GM12878 (cell line): ENCODE results near the gene PLCG1.

ENCODE experiments used
- EZH2 ChIP-seq: IDR thresholded peaks from 2 replicates; pipeline ENCODE4 v1.6.1; 2012; ENCODE audit warnings: low read depth, mild to moderate bottlenecking, control low read depth, inconsistent platforms, low read length, borderline replicate concordance; ENCODE audit not compliant: control insufficient read depth
- SP1 ChIP-seq: IDR thresholded peaks from one replicate; pipeline ENCODE4 v1.6.1; 2011; ENCODE audit warnings: low read depth, low read length
- TCF12 ChIP-seq: IDR thresholded peaks from 2 replicates; pipeline ENCODE4 v1.6.1; 2011; ENCODE audit warnings: low read depth, mild to moderate bottlenecking, low read length
- ZNF622 ChIP-seq: fragments of 450-650 bp; IDR thresholded peaks from 2 replicates; pipeline ENCODE4 v1.6.1; 2017; ENCODE audit warnings: mild to moderate bottlenecking, inconsistent platforms
- TF ChIP-seq, protein P1 (sequence below): fragments of 450-650 bp; IDR thresholded peaks from 2 replicates; pipeline ENCODE4 v1.6.1; 2017; ENCODE audit warnings: mild to moderate bottlenecking, low read depth, inconsistent platforms; ENCODE audit not compliant: poor library complexity, severe bottlenecking
- TF ChIP-seq, protein P2 (sequence below), 3 experiments: IDR thresholded peaks in 2 of 3; conservative IDR thresholded peaks in 1 of 3; 2 replicates each; pipeline ENCODE4 v1.5.1; 2011; ENCODE audit warnings: low read depth in 3 of 3, low read length in 3 of 3, mild to moderate bottlenecking in 3 of 3, control low read depth in 2 of 3, moderate library complexity in 2 of 3, inconsistent platforms in 1 of 3, mixed read lengths in 1 of 3; ENCODE audit not compliant: control insufficient read depth in 2 of 3, insufficient read depth in 1 of 3; ENCODE audit errors: extremely low read depth in 1 of 3
- TF ChIP-seq, protein P3 (sequence below): IDR thresholded peaks from 2 replicates; pipeline ENCODE4 v1.6.1; 2011; ENCODE audit warnings: mild to moderate bottlenecking, low read depth, low read length, moderate library complexity; ENCODE audit not compliant: insufficient replicate concordance

DNA sequence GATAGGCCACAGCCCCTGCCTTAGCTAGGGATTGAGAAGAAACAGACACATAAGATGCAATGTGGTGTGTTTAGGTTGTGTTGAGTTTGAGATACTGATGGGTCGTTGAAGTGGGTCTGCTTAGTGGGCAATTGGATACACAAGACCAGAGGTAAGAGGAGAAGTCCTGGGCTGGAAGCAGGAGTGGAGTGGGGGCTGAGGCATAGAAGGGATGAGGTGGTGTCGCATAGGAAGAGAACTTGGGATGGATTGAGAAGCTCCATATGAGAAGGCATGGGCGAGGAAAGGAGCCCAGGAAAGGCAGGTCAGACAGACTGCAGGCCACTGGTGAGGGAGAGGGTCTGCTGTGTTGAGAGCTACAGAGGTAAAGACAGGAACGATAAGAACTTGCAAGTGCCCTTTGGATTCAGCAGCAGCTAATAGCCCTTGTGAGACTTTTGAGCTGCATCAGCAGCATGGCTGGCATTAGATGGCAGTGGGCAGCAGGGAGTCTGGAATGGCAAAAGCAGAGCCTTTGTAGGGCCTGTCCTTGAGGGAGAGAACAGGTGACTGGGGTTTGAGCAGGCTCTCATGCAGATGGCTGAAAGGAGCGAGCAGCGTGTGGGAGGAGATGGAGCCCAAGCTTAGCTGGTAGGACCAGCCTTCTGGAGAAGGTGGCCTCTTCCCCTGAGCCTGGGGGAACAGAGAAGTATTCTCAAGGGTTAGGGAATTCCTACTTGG is 33.2 kb downstream of the PLCG1 start:
- TF ChIP-seq, protein P1, sequence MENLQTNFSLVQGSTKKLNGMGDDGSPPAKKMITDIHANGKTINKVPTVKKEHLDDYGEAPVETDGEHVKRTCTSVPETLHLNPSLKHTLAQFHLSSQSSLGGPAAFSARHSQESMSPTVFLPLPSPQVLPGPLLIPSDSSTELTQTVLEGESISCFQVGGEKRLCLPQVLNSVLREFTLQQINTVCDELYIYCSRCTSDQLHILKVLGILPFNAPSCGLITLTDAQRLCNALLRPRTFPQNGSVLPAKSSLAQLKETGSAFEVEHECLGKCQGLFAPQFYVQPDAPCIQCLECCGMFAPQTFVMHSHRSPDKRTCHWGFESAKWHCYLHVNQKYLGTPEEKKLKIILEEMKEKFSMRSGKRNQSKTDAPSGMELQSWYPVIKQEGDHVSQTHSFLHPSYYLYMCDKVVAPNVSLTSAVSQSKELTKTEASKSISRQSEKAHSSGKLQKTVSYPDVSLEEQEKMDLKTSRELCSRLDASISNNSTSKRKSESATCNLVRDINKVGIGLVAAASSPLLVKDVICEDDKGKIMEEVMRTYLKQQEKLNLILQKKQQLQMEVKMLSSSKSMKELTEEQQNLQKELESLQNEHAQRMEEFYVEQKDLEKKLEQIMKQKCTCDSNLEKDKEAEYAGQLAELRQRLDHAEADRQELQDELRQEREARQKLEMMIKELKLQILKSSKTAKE = no peak
- TF ChIP-seq EZH2 (no peak), TCF12 (no peak), SP1 (no peak), ZNF622 (no peak)
- TF ChIP-seq, protein P2, sequence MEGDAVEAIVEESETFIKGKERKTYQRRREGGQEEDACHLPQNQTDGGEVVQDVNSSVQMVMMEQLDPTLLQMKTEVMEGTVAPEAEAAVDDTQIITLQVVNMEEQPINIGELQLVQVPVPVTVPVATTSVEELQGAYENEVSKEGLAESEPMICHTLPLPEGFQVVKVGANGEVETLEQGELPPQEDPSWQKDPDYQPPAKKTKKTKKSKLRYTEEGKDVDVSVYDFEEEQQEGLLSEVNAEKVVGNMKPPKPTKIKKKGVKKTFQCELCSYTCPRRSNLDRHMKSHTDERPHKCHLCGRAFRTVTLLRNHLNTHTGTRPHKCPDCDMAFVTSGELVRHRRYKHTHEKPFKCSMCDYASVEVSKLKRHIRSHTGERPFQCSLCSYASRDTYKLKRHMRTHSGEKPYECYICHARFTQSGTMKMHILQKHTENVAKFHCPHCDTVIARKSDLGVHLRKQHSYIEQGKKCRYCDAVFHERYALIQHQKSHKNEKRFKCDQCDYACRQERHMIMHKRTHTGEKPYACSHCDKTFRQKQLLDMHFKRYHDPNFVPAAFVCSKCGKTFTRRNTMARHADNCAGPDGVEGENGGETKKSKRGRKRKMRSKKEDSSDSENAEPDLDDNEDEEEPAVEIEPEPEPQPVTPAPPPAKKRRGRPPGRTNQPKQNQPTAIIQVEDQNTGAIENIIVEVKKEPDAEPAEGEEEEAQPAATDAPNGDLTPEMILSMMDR (IDR thresholded peaks at IDR 0.05 in 2 of 3, conservative IDR thresholded peaks at IDR 0.05 in 1 of 3; ENCODE audit: control insufficient read depth in 2 of 3, extremely low read depth in 1 of 3, insufficient read depth in 1 of 3, low read depth in 3 of 3, low read length in 3 of 3) = no peak
- TF ChIP-seq, protein P3, sequence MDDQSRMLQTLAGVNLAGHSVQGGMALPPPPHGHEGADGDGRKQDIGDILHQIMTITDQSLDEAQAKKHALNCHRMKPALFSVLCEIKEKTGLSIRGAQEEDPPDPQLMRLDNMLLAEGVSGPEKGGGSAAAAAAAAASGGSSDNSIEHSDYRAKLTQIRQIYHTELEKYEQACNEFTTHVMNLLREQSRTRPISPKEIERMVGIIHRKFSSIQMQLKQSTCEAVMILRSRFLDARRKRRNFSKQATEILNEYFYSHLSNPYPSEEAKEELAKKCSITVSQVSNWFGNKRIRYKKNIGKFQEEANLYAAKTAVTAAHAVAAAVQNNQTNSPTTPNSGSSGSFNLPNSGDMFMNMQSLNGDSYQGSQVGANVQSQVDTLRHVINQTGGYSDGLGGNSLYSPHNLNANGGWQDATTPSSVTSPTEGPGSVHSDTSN = no peak
